GM18498 (cell line): ENCODE measurements around the gene MRC2.
"Not testable (repeated sequence)": the region's sequence is repeated elsewhere in the genome, so short reads cannot be mapped to it uniquely, and the experiment has no call there.

Source experiments
- ATAC-seq: cut with Tn5 transposase; IDR thresholded peaks from one replicate; pipeline ENCODE4 v1.9.1; 2021; ENCODE audit warnings: mild to moderate bottlenecking, moderate library complexity; ENCODE audit not compliant: unreplicated experiment

MRC2 gene

DNA sequence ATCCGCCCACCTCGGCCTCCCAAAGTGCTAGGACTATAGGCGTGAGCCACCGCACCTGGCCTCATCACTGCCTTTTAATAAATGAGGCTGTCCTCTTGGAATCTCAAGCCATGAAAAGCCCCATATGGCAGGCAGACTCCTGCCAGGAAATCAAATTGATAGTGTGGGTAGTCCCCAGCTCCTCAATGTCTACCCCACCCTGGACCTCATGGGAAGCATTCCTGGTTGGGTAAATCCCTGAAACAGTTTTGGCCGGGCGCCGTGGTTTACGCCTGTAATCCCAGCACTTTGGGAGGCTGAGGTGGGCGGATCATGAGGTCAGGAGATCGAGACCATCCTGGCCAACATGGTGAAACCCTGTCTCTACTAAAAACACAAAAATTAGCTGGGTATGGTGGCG is 71.0 kb downstream of the MRC2 start:
- not testable (repeated sequence) for ATAC-seq

DNA sequence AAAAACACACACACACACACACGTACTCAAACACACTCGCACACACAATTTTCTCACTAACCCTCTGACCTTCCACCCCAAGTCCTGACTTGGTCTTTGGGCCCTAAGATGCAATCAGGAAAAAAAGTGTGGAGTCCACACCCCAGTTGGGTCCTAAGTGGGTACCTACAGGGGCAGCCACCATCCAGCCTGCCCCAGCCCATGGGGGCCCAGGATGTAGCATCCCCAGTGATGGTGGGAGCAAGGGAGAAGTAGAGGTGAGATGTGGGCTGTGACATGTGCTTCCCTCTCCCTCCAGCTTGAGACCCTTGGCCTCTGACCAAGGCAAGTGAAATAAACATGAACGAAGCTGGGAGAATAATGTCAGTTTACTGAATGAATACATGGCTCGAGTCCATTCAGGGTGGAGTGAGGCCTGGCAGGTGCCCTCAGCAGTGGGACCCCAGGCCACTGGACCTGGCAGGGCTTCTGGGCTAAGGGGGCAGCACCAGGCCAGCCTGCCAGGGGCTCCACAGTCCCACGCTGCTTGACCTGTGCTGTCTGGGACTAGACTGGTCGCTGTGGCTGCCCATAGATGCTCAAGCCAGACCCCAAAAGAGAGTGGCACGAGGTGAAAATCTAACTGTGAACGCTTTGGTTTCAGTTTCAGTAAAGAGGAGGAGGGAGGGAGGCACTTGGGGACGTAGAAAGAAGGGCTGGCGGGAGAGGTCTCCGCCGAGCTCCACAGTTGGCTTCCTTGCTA is 73.7 kb downstream of the MRC2 start:
- ATAC-seq = no peak

DNA sequence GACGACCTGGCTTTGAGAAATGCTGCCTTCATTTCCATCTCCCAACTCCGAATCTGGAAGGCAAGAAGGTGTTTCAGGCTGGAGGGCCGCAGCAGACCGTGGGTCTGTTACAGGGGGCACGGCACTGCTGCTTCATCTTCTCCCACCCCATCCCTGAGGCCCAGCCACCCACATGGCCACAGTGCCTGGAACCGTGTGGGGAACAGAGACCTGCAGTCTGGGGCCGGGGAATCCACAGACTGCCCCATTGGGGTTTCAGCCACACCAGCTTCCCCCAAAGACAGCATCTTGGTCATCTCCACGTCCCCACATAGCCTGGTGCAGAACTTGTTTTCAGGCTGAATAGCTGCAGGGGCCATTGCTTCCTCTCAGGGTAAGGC is 74.2 kb downstream of the MRC2 start:
- no peak for ATAC-seq

DNA sequence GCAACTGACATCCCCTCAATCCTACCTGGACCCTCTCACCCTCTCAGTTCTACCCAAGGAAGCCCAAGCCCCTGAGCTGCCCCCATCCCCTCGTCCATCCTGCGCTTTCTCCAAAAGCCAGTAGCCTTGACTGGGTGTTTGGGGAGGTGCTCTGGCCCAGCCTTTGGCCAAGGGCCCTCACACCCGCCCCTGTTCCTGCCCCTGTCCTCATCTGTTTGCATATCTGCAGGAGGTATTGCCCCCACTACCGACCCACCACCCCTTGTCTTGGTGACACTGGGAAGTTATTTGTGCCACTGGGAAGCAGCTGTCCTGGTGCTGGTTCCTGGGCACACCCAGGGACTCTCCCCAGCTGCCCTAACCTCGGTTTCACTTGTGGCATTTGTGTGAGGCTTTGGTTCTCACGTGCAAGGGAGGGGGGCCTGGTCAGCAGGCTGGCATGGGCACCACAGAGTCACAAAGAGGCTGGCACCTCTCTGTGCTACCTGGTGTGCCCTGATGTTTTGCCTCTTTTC is 75.3 kb downstream of the MRC2 start:
- ATAC-seq = no peak

DNA sequence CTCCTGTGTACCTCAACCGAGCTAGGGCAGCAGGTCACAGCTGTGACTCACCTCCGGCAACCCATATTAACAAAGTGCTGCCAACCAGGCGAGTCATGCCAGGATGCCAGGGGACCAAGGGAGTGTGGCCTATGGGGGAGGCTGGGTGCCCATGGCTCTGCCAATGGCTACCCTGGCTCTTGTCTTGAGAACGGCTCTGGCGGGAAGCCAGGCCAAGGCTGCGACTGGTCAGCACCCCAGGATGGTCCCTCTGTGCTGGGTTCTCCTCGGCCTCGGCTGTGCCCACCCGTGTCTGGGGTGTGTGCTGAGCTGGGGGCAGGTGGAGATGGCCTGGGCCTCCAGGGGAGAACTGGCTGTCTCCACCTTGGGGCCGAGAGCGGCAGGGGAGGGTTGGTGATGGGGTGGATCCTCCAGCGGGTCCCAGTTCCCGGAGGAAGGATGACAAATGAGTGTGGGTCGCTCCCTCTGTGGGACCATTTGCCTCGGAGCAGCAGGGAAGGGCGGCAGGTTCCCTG is 75.8 kb downstream of the MRC2 start:
- ATAC-seq = no peak

DNA sequence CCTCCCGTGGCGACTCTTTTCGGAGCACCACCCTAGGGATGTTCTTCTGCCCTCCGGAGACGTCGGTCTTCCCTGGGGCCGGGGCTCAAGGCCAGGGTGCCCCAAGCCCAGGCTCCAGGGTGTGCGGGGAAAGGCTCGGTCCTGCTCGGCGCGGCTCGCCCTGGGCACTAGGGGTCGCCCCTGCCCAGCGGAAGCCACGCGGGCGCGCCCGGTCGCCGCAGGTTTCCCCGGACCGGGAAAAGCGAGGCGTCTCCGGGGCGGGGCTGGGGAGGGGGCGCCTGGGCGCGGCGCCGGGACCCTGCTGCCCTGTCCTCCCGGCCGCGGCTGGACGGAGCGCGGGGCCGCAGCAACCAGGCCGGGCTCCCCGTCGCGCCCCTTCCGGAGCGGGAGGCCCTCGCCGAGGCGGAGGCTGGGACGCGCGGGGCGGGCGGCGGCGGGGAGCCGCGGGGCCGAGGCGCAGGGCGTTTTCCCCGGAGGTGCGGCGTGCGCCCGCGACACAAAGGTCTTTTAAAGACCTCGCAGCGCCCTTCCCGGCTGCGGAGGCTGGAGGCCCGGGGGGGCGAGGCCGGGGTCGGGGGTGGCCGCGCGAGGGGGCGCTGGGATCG is 76.4 kb downstream of the MRC2 start:
- ATAC-seq = peak; percentile 91

DNA sequence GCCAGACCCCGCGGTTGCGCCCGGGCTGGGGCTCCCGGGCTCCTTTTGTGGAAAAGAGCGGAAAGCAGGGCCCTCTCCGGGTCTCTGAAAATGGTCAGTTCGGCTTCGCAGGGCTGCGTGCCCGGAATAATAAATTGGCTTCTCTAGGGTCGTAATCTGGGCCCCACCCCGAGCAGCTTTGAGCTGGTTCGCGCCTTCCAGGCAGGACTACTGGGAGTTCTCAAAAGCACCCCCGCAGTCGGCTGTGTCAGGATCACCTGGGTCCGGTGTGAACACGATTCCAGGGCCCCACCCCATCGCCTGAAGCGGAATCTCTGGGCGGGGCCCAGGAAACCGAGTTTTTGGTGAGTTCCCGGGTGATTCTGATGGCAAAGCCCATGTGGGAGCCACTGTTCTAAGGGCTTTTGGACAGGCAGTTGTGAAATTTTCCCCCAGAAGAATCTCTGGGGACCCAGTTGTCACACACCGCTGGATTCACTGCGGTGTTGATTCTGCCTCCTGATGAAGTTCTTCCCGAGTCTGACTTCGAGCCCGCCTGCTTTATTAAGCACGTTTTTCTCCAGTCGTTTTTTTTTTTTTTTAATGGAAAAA is 77.0 kb downstream of the MRC2 start:
- ATAC-seq = no peak

DNA sequence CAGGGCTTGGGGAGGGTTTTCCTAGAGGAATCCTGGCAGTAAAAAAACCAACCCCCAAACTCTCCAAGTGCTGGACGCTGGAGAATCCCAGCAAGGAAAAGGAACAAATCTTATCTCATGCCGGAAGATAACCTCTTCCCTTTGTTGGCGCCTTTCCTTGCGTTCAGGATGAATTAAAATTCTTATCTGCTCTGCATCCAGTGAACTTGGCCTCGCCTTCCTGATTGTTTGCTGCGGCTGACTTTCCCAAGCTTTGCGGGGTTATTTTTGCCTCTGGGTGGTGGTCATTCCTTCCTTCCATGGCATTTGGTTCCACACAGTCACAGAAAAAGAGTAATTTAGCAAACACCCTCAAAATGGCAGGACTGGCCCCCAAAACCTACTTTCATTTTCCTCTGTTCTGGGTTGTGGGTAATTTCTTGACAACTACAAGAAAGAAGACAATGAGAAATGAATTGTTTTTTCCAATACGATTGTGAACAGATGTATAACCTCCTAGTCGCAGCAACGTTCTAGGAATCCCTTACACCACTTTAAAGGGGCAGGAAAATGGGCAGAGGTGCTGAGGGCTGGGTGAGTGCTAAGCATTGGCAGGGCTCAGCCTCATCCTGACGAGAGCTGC is 77.8 kb downstream of the MRC2 start:
- no peak for ATAC-seq

DNA sequence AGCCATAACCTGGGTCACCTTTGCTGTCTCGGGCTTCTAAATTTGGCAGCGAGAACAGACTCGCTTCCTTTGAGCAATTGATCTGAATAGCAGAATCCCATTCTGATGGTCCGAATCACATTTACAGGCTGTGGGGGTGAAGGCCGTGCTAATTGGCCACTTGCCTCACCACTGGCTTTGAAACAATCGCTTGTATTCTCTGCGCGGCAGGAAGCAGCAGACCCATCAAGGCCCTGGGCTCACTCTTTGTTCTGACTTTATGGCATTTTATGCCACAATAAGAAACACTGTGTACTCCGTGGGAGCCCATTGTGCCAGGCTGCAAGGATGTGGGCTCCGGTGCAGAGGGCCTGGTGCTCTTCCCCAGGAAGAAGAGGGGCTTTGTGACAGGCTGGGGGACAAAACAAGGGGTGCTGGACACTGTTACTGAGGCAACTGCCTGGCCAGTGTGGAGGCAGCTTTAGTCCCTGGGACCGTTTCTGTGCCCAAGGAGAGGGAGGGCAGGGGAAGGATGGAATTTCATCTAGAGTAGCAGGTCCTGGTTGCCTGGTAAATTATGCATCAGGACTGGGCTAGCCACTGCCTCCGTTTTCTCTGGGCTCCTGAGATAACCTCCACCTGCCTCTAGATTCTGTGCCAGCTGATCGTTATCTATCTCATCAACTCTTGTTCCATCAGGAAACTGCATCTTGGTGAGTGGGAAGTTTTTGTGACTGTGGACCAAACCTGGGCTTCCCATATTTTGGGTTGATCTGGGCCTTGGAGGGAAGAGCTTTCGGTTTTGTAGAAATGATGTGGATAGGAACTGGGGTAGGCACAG is 78.5 kb downstream of the MRC2 start:
- no peak for ATAC-seq

DNA sequence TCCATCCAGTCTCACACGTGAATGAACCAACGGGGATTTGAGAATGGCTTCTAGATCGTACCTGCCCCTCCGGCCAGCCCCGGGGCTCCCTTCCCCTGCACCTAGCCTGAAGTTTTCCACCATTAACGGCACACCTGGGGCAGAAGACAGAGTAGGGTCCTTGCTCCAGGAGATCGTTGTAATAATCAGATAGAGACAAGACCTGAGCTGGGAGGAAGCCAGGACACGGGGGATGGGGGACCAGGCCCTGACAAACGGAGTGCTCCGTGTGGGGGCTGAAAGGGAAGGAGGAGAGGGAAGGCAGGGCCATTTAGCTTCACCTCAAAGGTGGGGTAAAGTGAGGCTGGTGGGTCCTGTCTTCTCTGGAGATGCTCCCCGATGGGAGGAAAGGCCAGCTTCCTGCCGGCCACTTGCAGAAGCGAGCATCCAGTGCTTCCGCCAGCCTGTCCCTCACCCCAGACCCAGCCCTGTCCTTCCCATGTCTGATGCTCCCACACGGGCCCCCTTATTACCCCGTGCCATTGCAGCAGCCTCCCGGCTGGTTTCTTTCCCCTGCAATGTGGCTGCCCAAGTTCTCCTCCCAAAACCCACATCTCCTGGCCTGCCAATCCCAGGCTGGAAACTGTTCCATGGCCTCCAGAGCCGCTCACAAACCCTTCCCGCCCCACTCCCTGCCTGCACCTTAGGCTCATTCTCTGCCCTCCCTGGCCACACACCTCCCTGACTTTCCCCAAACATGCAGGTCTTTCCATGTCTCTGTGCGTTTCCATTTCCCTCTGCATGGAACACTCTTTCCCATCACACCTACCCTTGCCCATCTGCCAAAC is 79.3 kb downstream of the MRC2 start:
- ATAC-seq = no peak

DNA sequence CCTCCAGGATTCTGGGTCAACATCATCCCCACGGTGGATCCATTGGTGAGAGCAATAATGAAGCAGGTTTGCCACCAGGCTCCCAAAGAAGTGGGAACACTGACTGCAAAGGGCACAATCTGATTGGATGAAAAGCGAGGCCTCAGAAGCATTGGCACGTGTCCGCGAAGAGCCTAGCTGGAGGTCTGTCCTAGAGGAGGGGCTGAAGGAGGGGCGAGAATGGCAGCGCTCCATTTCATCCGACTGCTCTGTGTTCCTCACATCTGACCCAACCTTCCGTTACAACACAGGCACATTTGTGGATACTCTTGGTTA is 79.9 kb downstream of the MRC2 start:
- ATAC-seq = no peak

DNA sequence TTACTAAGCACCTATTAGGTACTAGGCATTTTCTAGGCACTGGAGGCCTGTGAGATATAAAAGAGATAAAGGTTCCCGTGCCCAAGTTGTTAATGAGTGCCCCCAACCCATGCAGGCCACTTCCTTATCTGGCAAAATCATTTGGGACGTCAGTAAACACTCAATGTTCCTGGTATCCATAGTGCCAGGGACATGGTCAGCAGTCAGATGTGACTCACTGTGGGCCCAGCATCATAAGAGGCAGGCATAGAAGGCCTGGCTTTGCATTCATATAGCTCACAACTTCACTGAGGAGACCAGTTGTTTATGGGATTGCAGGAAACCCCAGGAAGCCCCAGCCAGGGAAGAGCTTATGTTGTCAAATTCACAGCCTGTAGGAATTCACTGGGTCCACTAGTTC is 81.1 kb downstream of the MRC2 start:
- ATAC-seq = no peak

DNA sequence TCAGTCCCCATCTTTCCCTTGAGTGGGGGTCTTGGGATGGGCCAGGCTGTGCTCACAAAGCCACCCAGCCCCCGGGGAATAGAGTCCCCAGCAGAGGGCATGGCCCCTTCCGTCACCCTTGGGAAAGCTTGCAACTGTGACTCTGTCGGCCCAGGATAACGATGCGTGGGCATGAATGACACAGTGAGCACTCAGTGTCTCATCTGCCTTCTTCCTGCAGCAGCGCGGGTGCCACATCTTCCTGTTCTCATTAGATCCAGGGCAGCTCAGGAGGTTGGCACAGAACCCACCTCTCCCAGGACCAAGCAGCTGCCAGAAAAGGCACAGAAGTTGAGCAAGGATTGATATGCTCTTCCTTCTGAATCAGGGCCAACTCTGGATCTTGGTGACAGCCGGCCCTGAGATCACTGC is 84.7 kb downstream of the MRC2 start:
- ATAC-seq = no peak

DNA sequence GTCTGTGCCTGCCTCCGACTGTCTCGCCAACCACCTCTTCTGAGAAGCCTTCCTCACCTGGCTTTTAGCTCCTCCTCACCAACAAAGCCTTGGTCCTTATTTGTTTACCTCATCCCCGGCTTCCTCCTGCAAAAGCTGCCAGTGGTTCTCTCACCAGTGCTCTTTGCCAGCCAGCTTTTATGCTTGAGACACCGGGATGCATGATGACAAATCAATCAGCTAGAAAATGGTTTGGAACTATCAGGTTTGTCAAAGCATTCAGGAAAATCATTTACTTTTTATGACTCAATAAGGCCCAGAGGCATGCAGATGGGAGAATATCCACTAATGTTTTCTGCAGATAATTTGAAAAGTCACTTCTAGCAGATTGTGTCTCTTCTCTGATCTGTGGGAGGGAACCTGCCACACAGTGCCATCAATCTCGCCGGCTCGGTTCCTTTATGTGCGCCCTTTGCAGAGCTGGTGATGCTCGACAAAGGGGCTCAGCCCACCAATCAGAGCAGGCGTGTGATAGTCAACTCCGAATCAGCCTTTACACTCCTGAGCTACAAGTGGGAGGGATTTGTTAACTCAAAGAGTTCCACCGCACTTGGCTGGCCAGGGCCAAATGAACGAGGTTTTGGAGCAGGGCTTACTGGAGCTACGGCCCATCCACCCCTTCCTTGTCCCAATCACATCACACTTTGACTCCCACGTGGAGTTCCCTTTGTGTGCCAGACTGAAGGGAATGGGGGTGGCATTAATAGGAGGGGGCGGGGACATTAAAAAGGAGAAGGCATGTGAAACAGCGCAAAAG is 85.8 kb downstream of the MRC2 start:
- ATAC-seq = no peak

DNA sequence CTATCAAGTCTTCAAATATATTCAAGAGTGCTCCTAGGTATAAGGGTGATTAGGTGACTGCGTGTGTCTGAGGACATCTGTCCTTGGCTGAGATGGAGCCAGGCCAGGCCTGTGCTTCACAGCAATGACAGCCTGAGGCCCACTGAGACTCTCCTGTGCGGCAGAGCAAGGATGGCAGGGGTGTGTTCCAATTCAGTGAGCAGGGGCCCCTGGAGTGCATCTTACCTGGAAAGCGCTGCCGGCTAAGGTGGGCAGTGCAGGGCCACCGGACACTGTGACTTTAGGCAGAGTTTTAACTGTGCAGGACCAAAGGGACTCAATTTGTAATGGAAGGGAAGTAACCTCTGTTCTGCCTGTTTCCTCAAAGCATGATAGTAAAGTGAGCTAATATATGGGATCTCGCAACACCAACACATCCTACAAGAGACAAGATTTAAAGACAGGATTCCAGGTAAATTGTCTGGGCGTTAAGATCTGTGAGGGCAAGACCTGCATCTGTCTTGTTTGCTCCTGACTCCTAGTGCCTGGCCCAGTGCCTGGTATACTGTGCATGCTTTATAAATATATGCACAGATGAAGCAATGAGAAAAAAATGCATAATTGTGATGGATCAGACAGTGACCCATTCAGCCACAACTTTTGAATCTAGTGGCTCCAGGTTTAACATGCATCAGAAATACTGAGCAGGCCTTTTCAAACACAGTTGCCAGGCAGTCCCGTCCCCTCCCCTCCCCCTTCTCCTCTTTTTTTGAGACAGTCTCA is 86.7 kb downstream of the MRC2 start:
- ATAC-seq = no peak

DNA sequence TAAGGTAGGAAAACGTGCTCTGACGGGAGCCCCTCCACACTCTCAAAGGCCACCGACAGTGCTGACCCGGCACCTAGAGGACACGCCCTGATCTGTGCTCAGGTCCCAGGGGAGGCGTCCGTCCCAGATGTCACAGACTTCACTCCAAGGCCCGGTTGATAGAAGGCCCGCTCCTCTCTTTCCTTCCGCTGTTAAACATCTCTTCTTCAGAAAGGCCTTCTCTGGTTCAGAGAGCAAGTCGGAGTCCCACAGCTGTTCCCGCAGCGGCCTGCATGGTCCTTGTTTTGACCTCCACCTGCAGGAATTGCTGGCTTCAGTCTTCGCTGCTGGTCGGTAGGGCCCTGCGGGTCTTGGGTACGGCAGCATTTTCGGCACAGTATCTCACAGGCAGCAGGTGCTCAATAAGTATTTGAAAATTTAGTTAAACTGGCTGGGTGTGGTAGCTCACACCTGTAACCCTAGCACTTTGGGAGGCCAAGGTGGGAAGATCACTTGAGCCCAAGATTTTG is 88.5 kb downstream of the MRC2 start:
- ATAC-seq = no peak

DNA sequence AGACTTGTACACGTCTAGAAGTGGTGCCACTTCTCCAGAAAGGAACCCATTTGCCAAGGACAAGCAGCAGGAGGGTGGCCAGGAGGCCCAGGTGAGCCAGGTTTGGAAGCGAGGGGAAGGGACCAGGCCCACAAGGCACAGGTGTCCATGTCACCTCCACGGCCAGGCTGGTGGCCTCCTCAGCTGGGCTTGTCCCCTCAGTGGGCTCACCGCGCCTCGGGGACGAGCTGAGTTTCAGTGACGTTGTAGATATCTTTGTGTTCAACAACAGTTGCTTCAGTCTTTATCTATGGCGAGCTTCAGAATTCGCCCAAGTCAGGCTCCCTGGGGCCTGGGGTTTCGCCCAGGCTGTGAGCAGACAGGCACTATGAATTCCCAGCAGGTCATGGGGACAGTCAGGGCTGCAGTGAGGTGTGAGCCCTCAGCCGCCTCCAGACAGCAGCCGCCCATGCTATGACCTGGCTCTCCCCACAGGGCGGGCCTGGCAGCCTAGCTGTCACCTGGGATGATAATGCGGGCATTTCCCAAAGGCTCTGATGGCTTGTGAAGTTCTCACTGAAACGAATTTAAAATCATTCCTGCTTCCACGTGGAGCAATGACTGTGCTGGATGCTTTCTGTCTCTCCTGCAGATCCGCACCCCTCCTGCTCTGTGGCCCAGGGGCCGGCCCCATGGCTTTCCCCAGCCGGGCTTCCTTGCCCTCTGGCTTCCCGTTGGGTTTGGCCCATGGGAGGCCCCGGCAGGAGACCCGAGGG is 89.5 kb downstream of the MRC2 start:
- ATAC-seq = no peak

DNA sequence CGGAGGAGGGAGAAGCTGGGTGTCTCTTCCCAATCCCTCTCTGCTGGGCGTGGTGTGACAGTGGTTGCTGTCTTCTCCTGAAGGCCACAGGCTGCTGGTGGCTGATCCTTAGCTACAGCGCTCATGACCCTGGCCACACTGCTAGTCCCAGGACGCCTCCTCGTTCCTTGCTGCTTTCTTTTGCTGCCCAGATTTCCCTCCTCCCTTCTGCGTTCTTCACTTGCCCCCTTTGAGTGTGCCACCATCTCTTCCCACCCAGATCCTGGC is 90.1 kb downstream of the MRC2 start:
- no peak for ATAC-seq
